ENCODE results near the gene ALDH3A2. TPM values are rescaled to one million over a fixed set of nuclear protein-coding genes. Genes with fewer than 3 reads are reported as not detected.

Gene ALDH3A2
- total and polyA plus RNA-seq, 2 of the 8 experiments (the other 6 are each of a cell fraction or from before 2014, with no cell fraction given) = 20.6 to 72.9 TPM

- TF ChIP-seq MAX (IDR thresholded peaks at IDR 0.05) (0 out of 2 replicates have a peak, but pooled peaks have one; percentile 43), MAFK (IDR thresholded peaks at IDR 0.05; ENCODE audit: low read depth, low read length) (no peak), BRCA1 (IDR thresholded peaks at IDR 0.05; ENCODE audit: low read depth, low read length) (no peak), EZH2 (IDR thresholded peaks at IDR 0.05; ENCODE audit: low read depth, low read length, severe bottlenecking) (no peak), KDM5A (IDR thresholded peaks at IDR 0.05; ENCODE audit: low read length) (no peak), SP1 (IDR thresholded peaks at IDR 0.05; ENCODE audit: low read depth, low read length) (no peak), USF2 (IDR thresholded peaks at IDR 0.05; ENCODE audit: low read length) (no peak), SIRT6 (IDR thresholded peaks at IDR 0.05; ENCODE audit: low read length) (no peak), E2F6 (IDR thresholded peaks at IDR 0.05) (peak; percentile 76), RBBP5 (IDR thresholded peaks at IDR 0.05; ENCODE audit: borderline replicate concordance, low read depth, low read length) (no peak)
These were observed 55.5 kb downstream of the ALDH3A2 start (continued) for GRCh38 chr17:19703828-19704613.

All from H1 (cell line).